HG03460 (cell line): Measurements from ENCODE around the gene APOBEC3B.
A peak's percentile ranks its signal among the peaks of the same experiment; 100 is the strongest.
"Not testable (repeated sequence)": the region's sequence is repeated elsewhere in the genome, so short reads cannot be mapped to it uniquely, and the experiment has no call there.

Experiments used
- ATAC-seq: cut with Tn5 transposase; IDR thresholded peaks from one replicate; pipeline ENCODE4 v1.9.1; 2021; ENCODE audit not compliant: unreplicated experiment

The APOBEC3B gene

DNA sequence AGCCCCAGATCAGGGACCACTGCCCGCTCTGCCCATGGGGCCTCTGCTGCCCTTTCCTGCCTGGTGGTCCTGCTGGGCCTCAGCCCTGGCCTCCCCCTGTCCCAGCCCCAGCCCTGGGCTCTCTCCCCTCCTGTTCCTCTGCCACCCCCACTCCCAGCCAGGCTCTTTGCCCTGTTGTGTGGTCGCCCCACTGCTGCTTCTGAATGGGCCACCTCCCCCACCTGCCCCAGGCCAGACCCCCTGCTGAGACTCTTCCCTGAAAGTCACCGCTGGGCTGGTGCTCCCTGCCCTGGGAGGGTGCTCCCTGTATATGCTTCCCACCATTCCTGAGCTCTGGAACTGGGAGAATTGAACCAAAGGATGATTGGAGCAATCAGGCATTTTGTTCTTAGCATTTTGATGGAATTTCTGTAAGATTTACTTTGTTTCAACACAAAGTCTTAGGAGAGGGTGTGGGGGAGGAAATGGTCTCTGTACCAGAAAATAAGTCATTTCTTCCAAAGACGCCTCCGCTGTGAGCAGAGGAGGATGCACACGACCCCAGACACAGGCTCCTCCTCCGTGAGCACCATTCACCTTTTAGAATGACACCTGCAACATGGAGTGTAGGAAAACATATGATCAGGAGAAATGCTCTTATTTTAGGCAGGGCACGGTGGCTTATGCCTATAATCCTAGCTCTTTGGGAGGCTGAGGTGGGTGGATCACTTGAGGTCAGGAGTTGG is 5.2 kb downstream of the APOBEC3B start:
- ATAC-seq, result no peak

DNA sequence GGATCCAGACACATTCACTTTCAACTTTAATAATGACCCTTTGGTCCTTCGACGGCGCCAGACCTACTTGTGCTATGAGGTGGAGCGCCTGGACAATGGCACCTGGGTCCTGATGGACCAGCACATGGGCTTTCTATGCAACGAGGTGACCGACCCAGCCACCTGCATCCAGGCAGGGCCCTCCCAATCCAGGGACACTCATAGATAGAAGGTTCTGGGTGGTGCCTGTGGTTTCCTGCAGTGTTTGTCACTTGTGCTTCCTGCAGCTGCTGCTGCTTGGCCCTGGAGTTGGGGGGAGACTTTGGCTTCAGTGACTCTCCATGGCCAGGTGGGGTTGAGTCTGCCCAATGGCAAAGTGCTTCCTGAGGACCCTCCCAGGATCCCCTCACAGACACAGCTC is 7.3 kb downstream of the APOBEC3B start:
- no peak for ATAC-seq

DNA sequence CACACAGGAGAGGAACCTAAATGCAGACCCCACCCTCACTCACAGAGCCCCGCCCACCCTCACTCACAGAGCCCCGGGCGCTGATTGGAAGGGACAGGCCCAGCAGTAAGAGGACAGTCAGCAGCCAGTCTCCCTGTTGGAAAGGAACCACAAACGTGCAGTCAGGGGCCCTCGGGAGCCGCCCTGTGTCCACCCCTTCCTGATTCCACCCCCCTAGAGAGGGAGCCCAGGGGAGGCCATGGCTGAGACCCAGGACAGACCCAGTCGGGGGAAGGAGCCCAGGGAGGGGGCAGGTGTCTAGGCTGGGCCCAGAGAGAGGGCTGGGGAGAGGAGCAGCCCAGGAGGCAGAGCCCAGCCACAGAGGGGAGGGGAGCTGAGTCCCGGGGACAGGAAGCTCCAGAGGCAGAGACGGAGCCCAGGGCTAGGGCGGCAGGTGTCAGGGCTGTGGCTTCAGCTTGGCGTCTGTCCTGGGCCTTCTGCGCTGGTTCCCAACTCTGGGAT is 10.8 kb downstream of the APOBEC3B start:
- not testable (repeated sequence) for ATAC-seq

DNA sequence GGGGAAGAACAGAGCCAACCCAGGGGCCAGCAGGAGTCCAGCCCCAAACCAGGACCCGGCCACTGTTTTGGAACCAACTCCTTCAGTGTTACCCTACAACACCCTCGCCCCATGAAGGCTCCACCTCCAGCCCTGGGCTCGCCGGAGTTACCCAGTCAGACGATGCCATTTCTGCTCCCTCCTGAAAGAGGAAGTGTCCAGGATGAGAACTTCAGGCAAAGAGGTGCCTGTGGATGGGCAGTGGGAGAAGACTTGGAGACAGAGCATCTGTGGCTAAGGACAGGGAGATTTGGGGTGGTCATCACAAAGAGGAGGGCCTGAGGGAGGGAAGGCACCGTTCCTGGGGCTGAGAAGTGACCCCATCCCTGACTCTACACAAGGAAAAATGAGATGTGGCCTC is 14.0 kb downstream of the APOBEC3B start:
- ATAC-seq, result no peak

DNA sequence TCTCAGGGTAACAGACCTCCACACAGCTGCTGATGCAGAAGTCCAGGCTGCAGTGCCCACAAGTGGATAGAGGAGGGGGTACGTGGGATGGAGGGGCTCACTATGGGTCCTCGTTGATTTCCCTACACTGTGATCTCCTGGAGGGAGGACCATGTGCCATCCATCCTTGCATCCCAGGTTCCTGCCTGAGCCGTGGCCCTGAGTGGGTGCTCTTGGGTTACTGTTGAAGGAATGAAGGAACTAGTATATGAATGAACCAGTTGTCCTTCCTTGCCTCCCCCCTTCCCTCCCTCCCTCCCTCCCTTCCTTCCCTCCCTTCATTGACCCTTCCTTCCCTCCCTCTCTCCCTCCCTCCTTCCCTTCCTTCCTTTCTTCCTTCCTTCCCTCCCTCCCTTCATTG is 15.4 kb downstream of the APOBEC3B start:
- ATAC-seq, result no peak

DNA sequence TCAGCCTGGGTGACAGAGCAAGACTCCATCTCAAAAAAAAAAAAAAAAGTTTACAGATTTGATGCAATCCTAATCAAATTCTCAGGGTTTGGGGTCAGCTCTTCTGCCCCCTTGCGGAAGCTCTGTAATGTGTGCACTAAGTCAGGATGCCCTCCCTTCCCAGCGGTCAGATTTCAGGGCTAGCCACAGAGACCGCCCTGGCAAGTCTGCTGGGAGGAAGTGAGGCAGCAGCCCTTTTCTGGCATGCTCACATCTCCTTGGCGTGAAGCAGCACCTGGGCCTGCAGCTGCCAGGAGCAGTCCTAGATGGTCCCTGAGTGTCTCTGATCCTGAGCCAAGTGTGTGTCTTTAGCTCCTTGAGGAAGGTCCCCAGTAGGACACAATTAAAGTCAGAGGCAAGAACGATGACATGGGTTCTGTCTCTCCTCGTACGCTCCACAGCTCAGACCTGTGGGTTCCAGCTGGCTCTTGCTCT is 21.1 kb downstream of the APOBEC3B start:
- ATAC-seq, result no peak

DNA sequence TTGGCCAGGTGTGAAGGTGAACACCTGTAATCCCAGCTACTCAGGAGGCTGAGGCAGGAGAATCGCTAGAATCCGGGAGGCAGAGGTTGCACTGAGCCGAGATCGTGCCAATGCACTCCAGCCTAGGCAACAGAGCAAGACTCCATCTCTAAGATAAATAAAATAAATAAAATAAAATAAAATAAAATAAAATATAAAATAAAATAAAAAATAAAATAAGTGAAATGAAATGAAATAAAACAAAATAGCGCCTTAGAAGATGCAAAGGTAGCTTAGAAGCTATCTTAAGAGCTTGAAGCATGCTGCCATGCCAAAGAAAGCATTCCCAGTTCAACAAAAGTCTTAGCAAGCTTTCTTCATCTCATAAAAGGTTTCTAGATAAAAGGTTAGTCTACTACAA is 25.0 kb downstream of the APOBEC3B start:
- ATAC-seq, result no peak

DNA sequence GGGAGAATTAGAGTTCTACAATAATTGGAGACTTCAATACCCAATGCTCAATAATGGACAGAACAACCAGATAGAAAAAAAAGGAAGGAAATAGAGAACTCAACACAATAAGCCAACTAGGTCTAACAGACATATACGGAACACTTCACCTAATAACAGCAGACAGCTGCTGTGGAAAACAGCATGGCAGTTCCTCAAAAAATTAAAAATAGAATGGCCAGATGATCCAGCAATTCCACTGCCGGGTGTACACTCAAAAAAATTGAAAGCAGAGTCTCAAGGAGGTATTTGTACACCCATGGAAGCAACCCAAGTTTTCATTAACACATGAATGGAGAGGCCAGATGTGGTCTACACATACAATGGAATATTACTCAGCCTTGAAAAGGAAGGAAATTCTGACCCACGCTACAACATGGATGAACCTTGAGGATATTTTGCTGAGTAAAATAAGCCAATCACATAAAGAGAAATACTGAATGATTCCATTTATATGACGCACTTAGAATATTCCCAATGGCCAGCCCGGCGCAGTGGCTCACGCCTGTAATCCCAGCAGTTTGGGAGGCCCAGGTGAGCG is 26.2 kb downstream of the APOBEC3B start:
- not testable (repeated sequence) for ATAC-seq

DNA sequence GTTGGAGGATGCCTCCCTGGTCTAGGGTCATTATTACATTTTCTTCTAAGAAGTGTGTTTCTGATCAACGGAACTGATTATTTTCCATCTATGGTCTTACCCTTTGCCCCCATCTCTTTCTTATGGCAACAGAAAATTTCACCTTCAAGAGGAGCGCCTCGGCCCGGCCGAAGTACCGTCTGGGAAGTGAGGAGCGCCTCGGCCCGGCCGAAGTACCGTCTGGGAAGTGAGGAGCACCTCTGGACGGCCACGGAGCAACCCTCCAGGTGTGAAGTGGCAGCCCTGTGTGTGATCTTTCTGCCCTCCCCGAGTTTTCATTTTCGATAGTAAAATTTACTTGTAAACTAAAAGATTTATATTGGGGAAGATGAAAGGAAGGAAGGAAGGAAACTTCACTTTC is 28.8 kb downstream of the APOBEC3B start:
- no peak for ATAC-seq

DNA sequence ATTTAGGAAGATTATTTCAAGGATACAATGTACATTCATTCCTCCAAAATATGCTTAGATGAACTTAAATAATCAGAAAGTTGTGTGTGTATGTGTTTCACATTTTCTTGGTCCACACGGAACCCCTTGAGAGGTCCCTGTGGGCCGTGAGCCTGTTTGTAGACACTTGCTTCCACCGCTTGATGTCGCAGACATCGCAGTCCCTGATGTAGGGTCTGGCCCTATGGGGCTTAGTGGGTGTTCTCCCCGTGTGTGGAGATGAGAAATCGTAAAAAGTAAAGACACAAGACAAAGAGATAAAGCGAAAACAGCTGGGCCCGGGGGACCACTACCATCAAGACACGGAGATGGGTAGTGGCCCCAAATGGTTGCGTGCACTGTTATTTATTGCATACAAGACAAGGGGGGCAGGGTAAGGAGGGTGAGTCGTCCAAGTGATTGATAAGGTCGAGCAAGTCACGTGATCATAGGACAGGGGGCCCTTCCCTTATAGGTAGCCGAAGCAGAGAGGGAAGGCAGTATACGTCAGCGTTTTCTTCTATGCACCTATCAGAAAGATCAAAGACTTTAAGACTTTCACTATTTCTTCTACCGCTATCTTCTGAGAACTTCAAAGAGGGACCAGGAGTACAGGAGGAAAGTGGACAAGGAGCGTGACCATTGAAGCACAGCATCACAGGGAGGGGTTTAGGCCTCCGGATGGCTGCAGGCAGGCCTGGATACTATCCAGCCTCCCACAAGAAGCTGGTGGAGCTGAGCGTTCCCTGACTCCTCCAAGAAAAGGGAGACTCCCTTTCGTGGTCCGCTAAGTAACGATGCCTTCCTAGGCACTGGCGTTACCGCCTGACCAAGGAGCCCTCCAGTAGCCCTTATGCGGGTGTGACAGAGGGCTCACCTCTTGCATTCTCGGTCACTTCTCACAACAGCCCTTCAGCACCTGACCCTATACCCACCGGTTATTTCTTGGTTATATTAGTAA is 30.7 kb downstream of the APOBEC3B start:
- no peak for ATAC-seq

DNA sequence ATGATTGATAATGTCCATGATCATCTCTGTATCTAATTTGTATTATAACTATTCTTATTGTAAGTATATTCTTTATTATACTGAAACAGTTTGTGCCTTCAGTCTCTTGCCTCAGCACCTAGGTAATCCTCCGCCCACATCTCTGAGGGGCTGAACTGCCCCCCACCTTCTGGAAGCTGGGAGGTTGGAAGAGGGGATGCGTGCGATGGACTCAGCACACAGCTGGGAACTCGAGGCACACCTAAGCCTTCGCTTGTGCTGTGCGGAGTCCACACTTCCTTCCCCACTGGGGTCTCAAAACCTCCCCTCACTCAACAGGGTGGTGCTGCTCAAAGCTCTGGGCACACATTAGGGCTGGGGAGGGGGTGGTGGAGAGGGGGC is 31.4 kb downstream of the APOBEC3B start:
- not testable (repeated sequence) for ATAC-seq

DNA sequence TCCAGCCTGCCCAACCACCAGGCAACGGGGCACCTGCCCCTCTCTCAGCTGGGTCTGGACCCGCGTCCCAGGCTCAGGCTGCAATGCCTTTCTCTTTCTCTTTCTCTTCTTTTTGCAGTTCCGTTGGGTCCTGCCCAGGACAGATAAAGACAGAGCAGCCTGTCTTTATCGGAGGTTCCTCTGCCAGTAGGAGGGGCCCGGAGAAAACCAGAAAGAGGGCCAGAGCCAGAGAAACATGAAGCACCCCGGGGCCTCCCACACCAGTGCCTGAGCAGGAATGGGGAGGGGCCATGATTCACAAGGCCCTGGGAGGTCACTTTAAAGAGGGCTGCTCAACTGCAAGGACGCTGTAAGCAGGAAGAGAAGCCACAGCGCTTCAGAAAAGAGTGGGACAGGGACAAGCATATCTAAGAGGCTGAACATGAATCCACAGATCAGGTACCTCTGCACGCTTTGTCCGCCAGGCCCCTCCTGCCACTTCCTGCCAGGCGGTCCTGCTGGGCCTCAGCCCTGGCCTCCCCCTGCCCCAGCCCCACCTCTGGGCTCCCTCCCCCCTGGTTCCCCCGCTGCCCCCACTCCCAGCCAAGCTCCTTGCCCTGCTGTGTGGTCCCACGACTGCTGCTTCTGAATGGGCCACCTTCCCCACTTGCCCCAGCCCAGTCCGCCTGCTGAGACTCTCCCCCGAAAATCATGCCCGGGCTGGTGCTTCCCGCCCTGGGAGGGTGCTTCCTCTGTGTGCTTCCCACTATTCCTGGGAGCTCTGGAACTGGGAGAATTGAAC is 32.0 kb downstream of the APOBEC3B start, which contains the start of gene APOBEC3C:
APOBEC3C (plus strand) TSS at position 316 of the 781 bp plus-strand sequence; CDS start at position 422, 106 bp downstream.
- ATAC-seq, result peak; percentile 84

DNA sequence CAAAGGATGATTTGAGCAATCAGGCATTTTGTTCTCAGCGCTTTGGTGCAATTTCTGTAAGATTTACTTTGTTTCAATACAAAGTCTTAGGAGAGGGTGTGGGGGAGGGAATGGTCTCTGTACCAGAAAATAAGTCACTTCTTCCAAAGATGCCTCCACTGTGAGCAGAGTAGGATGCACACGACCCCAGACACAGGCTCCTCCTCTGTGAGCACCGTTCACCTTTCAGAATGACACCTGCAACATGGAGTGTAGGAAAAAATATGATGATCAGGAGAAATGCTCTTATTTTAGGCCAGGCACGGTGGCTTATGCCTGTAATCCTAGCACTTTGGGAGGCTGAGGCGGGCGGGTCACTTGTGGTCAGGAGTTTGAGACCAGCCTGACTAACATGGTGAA is 32.6 kb downstream of the APOBEC3B start:
- not testable (repeated sequence) for ATAC-seq

DNA sequence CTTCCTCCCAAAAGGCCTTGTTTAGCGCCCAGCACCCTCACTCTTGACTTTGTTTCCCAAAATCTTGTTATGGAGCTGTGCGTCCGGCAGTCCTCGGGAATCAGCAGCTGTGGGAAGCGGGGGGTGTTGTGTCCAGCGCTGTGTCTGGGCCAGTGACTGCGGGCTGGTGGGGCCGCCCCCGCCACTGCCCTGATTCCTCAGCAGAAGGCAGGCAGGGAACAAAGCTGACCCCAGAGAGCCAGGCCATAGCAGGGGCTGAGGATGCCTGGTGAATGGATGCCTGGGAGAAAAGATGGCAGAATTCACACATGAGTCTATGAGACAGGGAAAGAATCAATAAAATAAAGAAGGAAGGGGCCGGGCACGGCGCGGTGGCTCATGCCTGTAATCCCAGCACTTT is 34.4 kb downstream of the APOBEC3B start:
- no peak for ATAC-seq

DNA sequence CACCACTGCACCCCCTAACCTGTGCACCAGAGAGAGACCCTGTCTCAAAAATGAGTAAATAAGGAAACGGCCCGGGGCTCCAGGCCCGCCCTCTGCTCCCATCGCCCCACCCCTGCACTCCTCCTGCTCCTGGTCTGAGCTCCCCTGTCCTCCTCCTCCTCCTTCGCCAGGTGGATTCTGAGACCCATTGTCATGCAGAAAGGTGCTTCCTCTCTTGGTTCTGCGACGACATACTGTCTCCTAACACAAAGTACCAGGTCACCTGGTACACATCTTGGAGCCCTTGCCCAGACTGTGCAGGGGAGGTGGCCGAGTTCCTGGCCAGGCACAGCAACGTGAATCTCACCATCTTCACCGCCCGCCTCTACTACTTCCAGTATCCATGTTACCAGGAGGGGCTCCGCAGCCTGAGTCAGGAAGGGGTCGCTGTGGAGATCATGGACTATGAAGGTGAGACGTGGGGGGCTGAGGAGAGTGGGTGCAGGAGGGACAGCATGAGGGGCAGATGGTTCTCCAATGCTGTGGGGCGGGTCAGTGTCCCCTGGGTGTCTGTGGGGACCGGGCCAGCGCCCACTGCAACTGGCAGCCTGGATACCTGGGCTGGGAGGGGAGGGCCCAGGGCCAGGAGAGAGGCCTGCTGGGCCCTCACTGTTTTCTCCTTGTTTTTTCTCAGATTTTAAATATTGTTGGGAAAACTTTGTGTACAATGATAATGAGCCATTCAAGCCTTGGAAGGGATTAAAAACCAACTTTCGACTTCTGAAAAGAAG is 35.6 kb downstream of the APOBEC3B start:
- no peak for ATAC-seq

DNA sequence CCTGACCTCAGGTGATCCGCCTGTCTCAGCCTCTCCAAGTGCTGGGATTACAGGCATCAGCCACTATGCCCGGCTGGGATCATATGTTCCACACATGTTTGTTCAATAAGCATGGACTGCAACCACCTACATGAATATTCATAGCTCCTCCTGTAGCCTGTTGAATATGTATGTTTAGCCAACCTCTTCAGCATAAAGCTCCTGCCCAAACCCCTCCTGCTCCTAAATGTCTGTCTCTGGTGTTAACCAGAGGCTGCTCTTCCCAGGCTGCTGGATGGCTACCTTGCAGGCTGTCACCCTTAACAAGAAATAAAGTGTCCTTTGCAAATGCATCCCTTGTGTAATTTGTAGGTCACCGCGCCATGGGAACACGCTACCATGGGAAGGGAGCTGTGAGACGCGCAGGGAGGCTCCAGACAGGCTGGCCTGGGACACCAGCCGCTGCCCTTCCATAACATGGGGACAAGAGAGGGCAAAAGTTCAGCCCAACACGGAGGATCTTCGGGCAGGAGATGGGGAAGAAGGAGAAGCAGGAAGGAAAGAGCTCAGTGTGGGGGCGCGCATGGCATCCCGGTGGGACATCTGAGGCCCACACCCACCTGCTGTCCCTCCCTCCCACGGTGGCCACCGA is 38.0 kb downstream of the APOBEC3B start:
- not testable (repeated sequence) for ATAC-seq

DNA sequence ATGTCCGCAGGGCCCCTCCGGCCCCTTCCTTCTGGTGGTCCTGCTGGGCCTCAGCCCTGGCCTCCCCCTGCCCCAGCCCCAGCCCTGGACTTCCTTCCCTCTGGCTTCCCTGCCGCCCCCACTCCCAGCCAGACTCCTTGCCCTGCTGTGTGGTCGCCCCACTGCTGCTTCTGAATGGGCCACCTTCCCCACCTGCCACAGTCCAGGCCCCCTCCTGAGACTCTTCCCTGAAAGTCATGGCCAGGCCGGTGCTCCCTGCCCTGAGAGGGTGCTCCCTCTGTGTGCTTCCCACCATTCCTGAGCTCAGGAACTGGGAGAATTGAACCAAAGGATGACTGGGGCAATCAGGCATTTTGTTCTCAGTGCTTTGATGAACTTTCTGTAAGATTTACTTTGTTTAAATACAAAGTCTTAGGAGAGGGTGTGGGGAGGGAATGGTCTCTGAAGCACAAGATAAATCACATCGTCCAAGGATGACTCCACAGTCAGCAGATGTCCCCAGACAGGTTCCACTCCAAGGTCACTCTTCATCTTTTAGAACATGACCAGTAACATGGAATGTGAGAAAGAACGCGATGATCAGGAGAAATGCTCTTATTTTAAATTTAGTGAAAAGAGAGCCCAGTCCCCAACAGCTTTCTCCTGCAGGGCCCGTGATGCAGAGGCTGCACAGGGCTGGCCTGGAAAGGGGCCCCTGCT is 39.6 kb downstream of the APOBEC3B start:
- no peak for ATAC-seq

DNA sequence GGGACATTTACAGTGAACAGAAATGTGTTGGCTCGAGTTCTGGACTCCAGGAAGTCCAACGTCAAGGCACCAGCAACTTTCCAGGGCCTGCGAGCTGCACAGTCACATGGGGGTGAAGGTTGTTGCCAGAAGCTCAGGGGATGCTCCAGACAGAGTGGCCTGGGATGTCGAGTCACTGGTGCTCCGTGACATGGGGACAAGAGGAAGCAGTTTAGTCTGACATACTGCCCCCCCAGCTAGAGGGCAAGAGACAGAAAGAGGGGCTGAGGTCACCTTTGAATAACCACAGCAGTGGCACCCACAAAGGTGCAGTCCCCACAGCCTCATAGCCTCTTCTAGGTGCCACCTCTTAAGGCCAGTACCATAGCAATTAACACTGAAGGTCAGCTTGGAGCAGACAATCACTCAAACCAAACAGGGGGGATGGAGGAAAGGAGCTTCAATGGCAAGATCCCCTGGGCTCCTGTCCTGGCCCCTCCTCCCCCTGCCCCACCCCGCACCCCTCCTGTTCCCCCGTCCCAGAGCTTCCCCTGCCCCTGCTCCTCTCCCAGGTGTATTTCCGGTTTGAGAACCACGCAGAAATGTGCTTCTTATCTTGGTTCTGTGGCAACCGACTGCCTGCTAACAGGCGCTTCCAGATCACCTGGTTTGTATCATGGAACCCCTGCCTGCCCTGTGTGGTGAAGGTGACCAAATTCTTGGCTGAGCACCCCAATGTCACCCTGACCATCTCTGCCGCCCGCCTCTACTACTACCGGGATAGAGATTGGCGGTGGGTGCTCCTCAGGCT is 42.6 kb downstream of the APOBEC3B start:
- no peak for ATAC-seq
